SK-N-SH (cell line): ENCODE data around the gene ALDH7A1.

Source experiments
- EP300 ChIP-seq, 2 experiments: IDR thresholded peaks; 2 replicates each; pipeline versions ENCODE4 v1.4.0 to v1.6.1; 2012; ENCODE audit warnings: borderline replicate concordance in 1 of 2, low read depth in 1 of 2, low read length in 1 of 2
- EZH2phosphoT487 ChIP-seq: fragments of 200-600 bp; sonication (generic); IDR thresholded peaks from 2 replicates; pipeline ENCODE4 v1.6.1; 2017; ENCODE audit warnings: low read depth, mixed run types, mild to moderate bottlenecking, antibody characterized with exemption, moderate library complexity, borderline replicate concordance
- FOSL2 ChIP-seq: IDR thresholded peaks from 2 replicates; pipeline ENCODE4 v1.4.0; 2012; ENCODE audit warnings: low read depth, mild to moderate bottlenecking, moderate library complexity, borderline replicate concordance
- MXI1 ChIP-seq: IDR thresholded peaks from 2 replicates; pipeline ENCODE4 v1.6.1; 2012; ENCODE audit warnings: mild to moderate bottlenecking, low read depth, low read length, improper control_type of control experiment
- NFIC ChIP-seq: IDR thresholded peaks from 2 replicates; pipeline ENCODE4 v1.4.0; 2012; ENCODE audit warnings: borderline replicate concordance
- POLR2AphosphoS5 ChIP-seq: IDR thresholded peaks from 2 replicates; pipeline ENCODE4 v1.6.1; 2012; ENCODE audit warnings: low read depth, low read length
- RXRA ChIP-seq: IDR thresholded peaks from 2 replicates; pipeline ENCODE4 v1.4.0; 2012; ENCODE audit warnings: low read depth, mild to moderate bottlenecking, borderline replicate concordance
- TAF1 ChIP-seq: IDR thresholded peaks from 2 replicates; pipeline ENCODE4 v1.6.1; 2012; ENCODE audit warnings: low read depth, mild to moderate bottlenecking, low read length, moderate library complexity, borderline replicate concordance
- YY1 ChIP-seq: IDR thresholded peaks from 2 replicates; pipeline ENCODE4 v1.4.0; 2012; ENCODE audit warnings: low read depth, mild to moderate bottlenecking
- TF ChIP-seq, protein P1 (sequence below): fragments of 200-600 bp; sonication (generic); IDR thresholded peaks from 2 replicates; pipeline ENCODE4 v1.6.1; 2017; ENCODE audit warnings: antibody characterized with exemption, mild to moderate bottlenecking, moderate library complexity
- TF ChIP-seq, protein P2 (sequence below): IDR thresholded peaks from 2 replicates; pipeline ENCODE4; 2012

- TF ChIP-seq POLR2AphosphoS5 (no peak), EP300 (IDR thresholded peaks at IDR 0.05; ENCODE audit: borderline replicate concordance in 1 of 2, low read depth in 1 of 2, low read length in 1 of 2) (no peak), MXI1 (no peak), TAF1 (no peak), NFIC (no peak), EZH2phosphoT487 (no peak), FOSL2 (no peak), RXRA (no peak), YY1 (no peak)
- TF ChIP-seq, protein P1, sequence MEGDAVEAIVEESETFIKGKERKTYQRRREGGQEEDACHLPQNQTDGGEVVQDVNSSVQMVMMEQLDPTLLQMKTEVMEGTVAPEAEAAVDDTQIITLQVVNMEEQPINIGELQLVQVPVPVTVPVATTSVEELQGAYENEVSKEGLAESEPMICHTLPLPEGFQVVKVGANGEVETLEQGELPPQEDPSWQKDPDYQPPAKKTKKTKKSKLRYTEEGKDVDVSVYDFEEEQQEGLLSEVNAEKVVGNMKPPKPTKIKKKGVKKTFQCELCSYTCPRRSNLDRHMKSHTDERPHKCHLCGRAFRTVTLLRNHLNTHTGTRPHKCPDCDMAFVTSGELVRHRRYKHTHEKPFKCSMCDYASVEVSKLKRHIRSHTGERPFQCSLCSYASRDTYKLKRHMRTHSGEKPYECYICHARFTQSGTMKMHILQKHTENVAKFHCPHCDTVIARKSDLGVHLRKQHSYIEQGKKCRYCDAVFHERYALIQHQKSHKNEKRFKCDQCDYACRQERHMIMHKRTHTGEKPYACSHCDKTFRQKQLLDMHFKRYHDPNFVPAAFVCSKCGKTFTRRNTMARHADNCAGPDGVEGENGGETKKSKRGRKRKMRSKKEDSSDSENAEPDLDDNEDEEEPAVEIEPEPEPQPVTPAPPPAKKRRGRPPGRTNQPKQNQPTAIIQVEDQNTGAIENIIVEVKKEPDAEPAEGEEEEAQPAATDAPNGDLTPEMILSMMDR, result no peak
- TF ChIP-seq, protein P2, sequence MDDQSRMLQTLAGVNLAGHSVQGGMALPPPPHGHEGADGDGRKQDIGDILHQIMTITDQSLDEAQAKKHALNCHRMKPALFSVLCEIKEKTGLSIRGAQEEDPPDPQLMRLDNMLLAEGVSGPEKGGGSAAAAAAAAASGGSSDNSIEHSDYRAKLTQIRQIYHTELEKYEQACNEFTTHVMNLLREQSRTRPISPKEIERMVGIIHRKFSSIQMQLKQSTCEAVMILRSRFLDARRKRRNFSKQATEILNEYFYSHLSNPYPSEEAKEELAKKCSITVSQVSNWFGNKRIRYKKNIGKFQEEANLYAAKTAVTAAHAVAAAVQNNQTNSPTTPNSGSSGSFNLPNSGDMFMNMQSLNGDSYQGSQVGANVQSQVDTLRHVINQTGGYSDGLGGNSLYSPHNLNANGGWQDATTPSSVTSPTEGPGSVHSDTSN, result no peak
Observed at GRCh38 chr5:126619781-126620180, 24.8 kb upstream of the ALDH7A1 start.
